ENCODE data around the gene GABRB1. TPM values are rescaled to one million over a fixed set of nuclear protein-coding genes. Genes with fewer than 3 reads are reported as not detected.

GABRB1 gene
- polyA plus RNA-seq, 4 donors, result 0.18 to 0.78 TPM; not detected in 2

DNA sequence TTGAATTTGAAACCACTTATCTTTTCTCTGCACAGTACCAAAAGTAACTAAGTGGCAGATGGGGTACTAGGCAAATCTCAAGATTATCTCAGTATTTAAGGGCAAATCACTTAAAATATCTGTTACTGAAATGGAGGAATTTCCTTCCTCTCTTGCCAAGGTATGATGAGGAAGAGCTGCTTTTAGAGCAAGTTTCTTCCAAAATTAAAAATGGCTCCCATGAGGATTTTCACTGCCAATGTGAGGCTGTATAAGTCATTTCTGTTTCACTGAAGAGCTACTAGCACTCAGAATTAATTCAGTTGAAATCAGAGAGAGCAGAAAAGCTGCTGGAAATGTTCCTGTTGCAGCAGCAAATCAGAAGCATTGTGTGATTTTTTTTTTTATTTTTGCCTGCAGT lies 43.4 kb downstream of the GABRB1 start:
- Histone ChIP-seq H3K36me3 (ENCODE audit: control insufficient read depth in 3 of 3, insufficient read depth in 2 of 3, low read depth in 1 of 3, low read length in 3 of 3) (no peaks in the 10 kb centered on the region), H3K9me3 (ENCODE audit: control insufficient read depth in 2 of 2, insufficient read depth in 1 of 2, low read depth in 1 of 2, low read length in 1 of 2) (no peaks in the 10 kb centered on the region), H3K27me3 (ENCODE audit: control insufficient read depth in 3 of 3, insufficient read depth in 3 of 3, low read length in 3 of 3) (no peaks in the 10 kb centered on the region), H3K27ac (ENCODE audit: low read depth in 1 of 3, low read length in 2 of 3) (no peak overlapping the region), H3K4me3 (ENCODE audit: low read depth in 1 of 3, low read length in 3 of 3) (no peak overlapping the region), H3K4me1 (ENCODE audit: control insufficient read depth in 3 of 3, insufficient read depth in 2 of 3, low read depth in 1 of 3, low read length in 2 of 3) (no peaks in the 10 kb centered on the region)
- DNase-seq (no peak), FAIRE-seq (no peak)

DNA sequence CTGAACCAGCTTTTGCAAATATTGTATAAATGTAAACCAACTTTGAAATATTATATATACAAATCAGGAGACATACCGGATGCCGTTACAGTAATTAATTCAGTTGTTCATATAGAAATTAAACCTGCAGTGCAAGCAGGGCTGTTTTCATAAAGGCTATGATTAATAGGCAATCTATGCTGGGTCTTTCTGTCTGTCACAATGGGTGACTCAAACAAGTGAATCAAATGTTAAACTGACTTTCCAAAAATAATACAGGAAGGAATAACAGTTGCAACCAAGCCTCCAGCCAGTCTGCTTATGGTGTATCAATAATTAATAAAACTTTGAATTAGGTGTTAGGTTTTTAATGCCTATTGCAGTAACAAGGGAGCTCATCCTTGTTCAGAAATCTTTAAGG lies 43.9 kb downstream of the GABRB1 start:
- DNase-seq (no peak), FAIRE-seq (no peak)
- no peaks in the 10 kb centered on the region for H3K27me3 ChIP-seq (ENCODE audit: control insufficient read depth in 3 of 3, insufficient read depth in 3 of 3, low read length in 3 of 3)
- no peaks in the 10 kb centered on the region for H3K36me3 ChIP-seq (ENCODE audit: control insufficient read depth in 3 of 3, insufficient read depth in 2 of 3, low read depth in 1 of 3, low read length in 3 of 3)
- no peak overlapping the region for H3K4me3 ChIP-seq (ENCODE audit: low read depth in 1 of 3, low read length in 3 of 3)
- no peak overlapping the region for H3K27ac ChIP-seq (ENCODE audit: low read depth in 1 of 3, low read length in 2 of 3)
- WGBS, 3 donors, result 84 to 93% (median 87%) methylated on average over 2 of the region's 2 CpGs
- H3K9me3 ChIP-seq (ENCODE audit: control insufficient read depth in 2 of 2, insufficient read depth in 1 of 2, low read depth in 1 of 2, low read length in 1 of 2), result no peaks in the 10 kb centered on the region
- H3K4me1 ChIP-seq (ENCODE audit: control insufficient read depth in 3 of 3, insufficient read depth in 2 of 3, low read depth in 1 of 3, low read length in 2 of 3), result no peaks in the 10 kb centered on the region

DNA sequence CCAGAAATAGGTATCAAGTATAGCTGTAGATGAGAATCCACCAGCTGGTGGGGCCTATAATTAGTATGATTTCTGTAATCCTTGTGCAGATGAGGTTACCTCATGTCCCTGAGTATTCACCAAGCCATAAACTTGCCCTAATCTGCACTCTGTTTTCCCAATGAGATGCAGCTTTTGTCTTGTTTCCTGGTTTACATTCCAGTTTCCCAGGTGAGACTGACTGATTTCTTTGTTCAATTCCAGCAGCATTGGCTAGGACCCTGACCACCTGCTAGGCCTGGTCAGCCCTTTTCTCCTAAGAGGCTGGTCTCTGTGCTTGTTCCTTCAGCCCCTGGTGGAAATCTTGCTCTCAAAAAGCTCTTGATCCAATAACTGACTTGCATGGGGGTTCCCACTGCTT lies 44.6 kb downstream of the GABRB1 start:
- Histone ChIP-seq H3K36me3 (ENCODE audit: control insufficient read depth in 3 of 3, insufficient read depth in 2 of 3, low read depth in 1 of 3, low read length in 3 of 3) (no peaks in the 10 kb centered on the region), H3K9me3 (ENCODE audit: control insufficient read depth in 2 of 2, insufficient read depth in 1 of 2, low read depth in 1 of 2, low read length in 1 of 2) (no peaks in the 10 kb centered on the region), H3K4me3 (ENCODE audit: low read depth in 1 of 3, low read length in 3 of 3) (no peak overlapping the region), H3K27me3 (ENCODE audit: control insufficient read depth in 3 of 3, insufficient read depth in 3 of 3, low read length in 3 of 3) (no peaks in the 10 kb centered on the region), H3K27ac (ENCODE audit: low read depth in 1 of 3, low read length in 2 of 3) (no peak overlapping the region), H3K4me1 (ENCODE audit: control insufficient read depth in 3 of 3, insufficient read depth in 2 of 3, low read depth in 1 of 3, low read length in 2 of 3) (no peaks in the 10 kb centered on the region)
- FAIRE-seq (no peak), DNase-seq (no peak)

DNA sequence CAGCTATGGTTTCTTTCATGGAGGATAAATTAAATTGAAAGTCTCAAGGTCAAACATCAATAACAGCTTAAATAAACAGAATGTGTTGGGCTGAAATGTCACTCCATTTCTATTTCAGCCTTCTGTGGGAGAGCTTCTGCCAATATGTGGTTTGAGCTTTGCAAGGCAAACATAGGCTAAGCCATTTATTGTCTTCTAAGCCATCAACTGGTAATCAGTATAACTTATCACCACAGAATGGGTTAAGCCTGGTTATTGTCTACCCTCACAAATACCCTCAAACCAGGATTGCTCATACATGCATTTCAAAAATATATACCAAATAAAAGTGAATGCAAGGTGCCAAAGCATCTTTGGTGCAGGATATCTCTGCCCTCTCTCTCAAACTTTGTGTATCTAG lies 52.7 kb downstream of the GABRB1 start:
- Histone ChIP-seq H3K4me1 (ENCODE audit: control insufficient read depth in 3 of 3, insufficient read depth in 2 of 3, low read depth in 1 of 3, low read length in 2 of 3) (no peaks in the 10 kb centered on the region), H3K36me3 (ENCODE audit: control insufficient read depth in 3 of 3, insufficient read depth in 2 of 3, low read depth in 1 of 3, low read length in 3 of 3) (no peaks in the 10 kb centered on the region), H3K4me3 (ENCODE audit: low read depth in 1 of 3, low read length in 3 of 3) (no peak overlapping the region), H3K27ac (ENCODE audit: low read depth in 1 of 3, low read length in 2 of 3) (no peak overlapping the region), H3K9me3 (ENCODE audit: control insufficient read depth in 2 of 2, insufficient read depth in 1 of 2, low read depth in 1 of 2, low read length in 1 of 2) (no peaks in the 10 kb centered on the region), H3K27me3 (ENCODE audit: control insufficient read depth in 3 of 3, insufficient read depth in 3 of 3, low read length in 3 of 3) (peaks cover 0 to 2% (median 0%) of the 10 kb centered on the region in 3 donors)
- no peak for FAIRE-seq
- DNase-seq, result no peak

DNA sequence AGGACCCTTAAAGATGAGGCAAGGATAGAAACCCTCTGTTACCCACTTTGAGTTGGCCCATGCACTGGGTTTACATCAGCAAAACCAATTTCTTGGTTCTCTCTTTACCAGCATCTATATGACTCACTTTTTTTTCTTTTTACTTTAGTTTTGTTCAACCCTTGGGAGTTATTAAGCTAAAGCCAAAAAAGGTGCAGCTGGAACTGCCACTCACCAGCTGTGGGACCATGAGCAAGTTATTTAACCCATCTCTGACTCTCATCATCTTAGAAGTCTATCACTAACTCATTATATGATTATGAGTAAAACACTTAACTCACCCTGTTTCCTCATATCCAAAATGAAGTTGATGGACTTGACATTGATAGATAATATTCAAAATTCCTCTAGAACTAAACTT lies 53.4 kb downstream of the GABRB1 start:
- peaks cover 0 to 2% (median 0%) of the 10 kb centered on the region in 3 donors for H3K27me3 ChIP-seq (ENCODE audit: control insufficient read depth in 3 of 3, insufficient read depth in 3 of 3, low read length in 3 of 3)
- no peak overlapping the region for H3K27ac ChIP-seq (ENCODE audit: low read depth in 1 of 3, low read length in 2 of 3)
- H3K9me3 ChIP-seq (ENCODE audit: control insufficient read depth in 2 of 2, insufficient read depth in 1 of 2, low read depth in 1 of 2, low read length in 1 of 2), result no peaks in the 10 kb centered on the region
- no peak for DNase-seq
- no peaks in the 10 kb centered on the region for H3K36me3 ChIP-seq (ENCODE audit: control insufficient read depth in 3 of 3, insufficient read depth in 2 of 3, low read depth in 1 of 3, low read length in 3 of 3)
- FAIRE-seq, result no peak
- no peaks in the 10 kb centered on the region for H3K4me1 ChIP-seq (ENCODE audit: control insufficient read depth in 3 of 3, insufficient read depth in 2 of 3, low read depth in 1 of 3, low read length in 2 of 3)
- H3K4me3 ChIP-seq (ENCODE audit: low read depth in 1 of 3, low read length in 3 of 3), result no peak overlapping the region

DNA sequence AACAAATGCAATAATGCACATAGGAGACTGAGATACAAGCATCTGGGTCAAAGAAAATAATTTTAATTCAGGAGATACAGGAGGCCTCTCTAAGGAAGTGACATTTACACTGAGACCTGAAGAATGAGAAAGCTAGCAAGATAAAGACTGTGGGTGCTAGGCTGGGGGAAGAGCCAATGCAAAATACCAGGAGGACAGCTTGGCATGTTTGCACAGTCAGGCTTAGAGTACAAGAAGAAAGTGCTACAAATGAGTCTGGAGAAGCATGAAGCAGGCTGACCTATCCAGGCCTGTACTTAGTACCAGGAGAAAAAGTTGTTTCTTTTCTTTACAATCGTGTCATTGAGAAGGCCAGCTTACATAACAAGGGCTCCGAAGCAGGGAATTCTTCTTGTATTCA lies 56.9 kb downstream of the GABRB1 start:
- no peaks in the 10 kb centered on the region for H3K9me3 ChIP-seq (ENCODE audit: control insufficient read depth in 2 of 2, insufficient read depth in 1 of 2, low read depth in 1 of 2, low read length in 1 of 2)
- no peak for FAIRE-seq
- no peak overlapping the region for H3K4me3 ChIP-seq (ENCODE audit: low read depth in 1 of 3, low read length in 3 of 3)
- DNase-seq, result no peak
- no peaks in the 10 kb centered on the region for H3K4me1 ChIP-seq (ENCODE audit: control insufficient read depth in 3 of 3, insufficient read depth in 2 of 3, low read depth in 1 of 3, low read length in 2 of 3)
- no peaks in the 10 kb centered on the region for H3K36me3 ChIP-seq (ENCODE audit: control insufficient read depth in 3 of 3, insufficient read depth in 2 of 3, low read depth in 1 of 3, low read length in 3 of 3)
- H3K27ac ChIP-seq (ENCODE audit: low read depth in 1 of 3, low read length in 2 of 3), result no peak overlapping the region
- H3K27me3 ChIP-seq (ENCODE audit: control insufficient read depth in 3 of 3, insufficient read depth in 3 of 3, low read length in 3 of 3), result peaks cover 0 to 2% (median 0%) of the 10 kb centered on the region in 3 donors
- 71 to 82% (median 77%) methylated on average over 2 of the region's 2 CpGs for WGBS, 3 donors

DNA sequence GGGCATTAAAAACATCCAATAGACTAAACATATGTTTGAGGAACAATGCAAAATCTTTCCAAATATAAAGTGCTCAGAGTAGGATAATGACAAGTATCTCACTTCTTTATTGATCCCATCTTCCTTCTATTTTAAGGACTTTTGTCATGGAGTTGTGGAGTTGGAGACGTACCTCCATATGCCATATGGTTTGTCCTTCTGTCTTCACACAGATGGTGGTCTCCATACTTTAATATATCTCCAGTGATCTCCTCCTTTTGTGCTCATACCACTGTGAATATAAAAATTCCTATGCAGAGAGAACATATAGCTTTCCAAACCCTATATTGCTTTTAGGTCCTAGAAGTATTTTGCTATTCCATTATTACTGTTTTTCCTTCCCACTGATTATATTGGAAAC lies 64.5 kb downstream of the GABRB1 start:
- Histone ChIP-seq H3K36me3 (ENCODE audit: control insufficient read depth in 3 of 3, insufficient read depth in 2 of 3, low read depth in 1 of 3, low read length in 3 of 3) (no peaks in the 10 kb centered on the region), H3K4me1 (ENCODE audit: control insufficient read depth in 3 of 3, insufficient read depth in 2 of 3, low read depth in 1 of 3, low read length in 2 of 3) (no peaks in the 10 kb centered on the region), H3K27me3 (ENCODE audit: control insufficient read depth in 3 of 3, insufficient read depth in 3 of 3, low read length in 3 of 3) (no peaks in the 10 kb centered on the region), H3K27ac (ENCODE audit: low read depth in 1 of 3, low read length in 2 of 3) (no peak overlapping the region), H3K9me3 (ENCODE audit: control insufficient read depth in 2 of 2, insufficient read depth in 1 of 2, low read depth in 1 of 2, low read length in 1 of 2) (no peaks in the 10 kb centered on the region), H3K4me3 (ENCODE audit: low read depth in 1 of 3, low read length in 3 of 3) (no peak overlapping the region)
- FAIRE-seq (no peak), DNase-seq (no peak)
- 77 to 88% (median 81%) methylated on average over 1 of the region's 1 CpG for WGBS, 3 donors

DNA sequence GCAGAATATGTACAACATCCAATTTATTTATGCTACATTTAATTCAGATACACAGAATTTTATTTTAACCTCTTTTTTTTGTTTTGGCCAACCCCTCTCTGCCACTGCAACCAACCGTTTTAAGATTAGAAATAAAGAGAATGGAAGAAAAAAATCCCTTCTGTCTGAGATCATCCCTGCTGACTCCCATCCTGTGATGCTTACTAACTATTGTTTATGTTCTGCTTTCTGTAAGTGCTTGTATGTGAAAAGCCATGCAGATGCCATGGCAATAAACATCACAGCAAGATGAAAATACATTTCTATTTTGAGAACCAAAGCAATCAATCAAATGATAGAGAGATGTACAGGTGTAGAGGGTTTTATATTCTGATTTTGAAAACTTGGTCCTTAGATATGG lies 70.1 kb downstream of the GABRB1 start:
- H3K27me3 ChIP-seq (ENCODE audit: control insufficient read depth in 3 of 3, insufficient read depth in 3 of 3, low read length in 3 of 3), result no peaks in the 10 kb centered on the region
- no peak overlapping the region for H3K27ac ChIP-seq (ENCODE audit: low read depth in 1 of 3, low read length in 2 of 3)
- DNase-seq (no peak), FAIRE-seq (no peak)
- H3K4me3 ChIP-seq (ENCODE audit: low read depth in 1 of 3, low read length in 3 of 3), result no peak overlapping the region
- H3K9me3 ChIP-seq (ENCODE audit: control insufficient read depth in 2 of 2, insufficient read depth in 1 of 2, low read depth in 1 of 2, low read length in 1 of 2), result no peaks in the 10 kb centered on the region
- WGBS, 3 donors, result 41 to 68% (median 59%) methylated on average over 1 of the region's 1 CpG
- H3K36me3 ChIP-seq (ENCODE audit: control insufficient read depth in 3 of 3, insufficient read depth in 2 of 3, low read depth in 1 of 3, low read length in 3 of 3), result no peaks in the 10 kb centered on the region
- no peaks in the 10 kb centered on the region for H3K4me1 ChIP-seq (ENCODE audit: control insufficient read depth in 3 of 3, insufficient read depth in 2 of 3, low read depth in 1 of 3, low read length in 2 of 3)

DNA sequence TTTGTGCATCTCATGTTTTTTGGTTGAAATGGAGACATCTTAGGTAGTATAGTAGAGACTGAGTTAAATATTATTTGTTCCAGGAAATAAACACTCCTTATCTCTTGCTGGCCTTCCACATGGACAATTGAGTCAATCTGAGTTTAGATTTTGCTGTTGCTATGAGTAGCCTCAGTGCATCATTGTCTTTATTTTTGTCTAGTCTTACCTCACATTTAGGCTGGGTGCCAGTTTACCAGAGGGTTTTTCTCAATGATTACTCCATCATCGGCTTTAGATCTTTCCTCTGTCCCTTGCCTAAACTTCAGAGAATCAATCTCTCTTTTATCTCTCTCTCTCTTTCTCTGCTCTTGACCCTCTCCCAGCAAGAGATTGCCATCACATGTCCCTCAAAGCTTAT lies 73.6 kb downstream of the GABRB1 start:
- FAIRE-seq (no peak), DNase-seq (no peak)
- Histone ChIP-seq H3K27ac (ENCODE audit: low read depth in 1 of 3, low read length in 2 of 3) (no peak overlapping the region), H3K27me3 (ENCODE audit: control insufficient read depth in 3 of 3, insufficient read depth in 3 of 3, low read length in 3 of 3) (no peaks in the 10 kb centered on the region), H3K4me1 (ENCODE audit: control insufficient read depth in 3 of 3, insufficient read depth in 2 of 3, low read depth in 1 of 3, low read length in 2 of 3) (no peaks in the 10 kb centered on the region), H3K4me3 (ENCODE audit: low read depth in 1 of 3, low read length in 3 of 3) (no peak overlapping the region), H3K36me3 (ENCODE audit: control insufficient read depth in 3 of 3, insufficient read depth in 2 of 3, low read depth in 1 of 3, low read length in 3 of 3) (no peaks in the 10 kb centered on the region), H3K9me3 (ENCODE audit: control insufficient read depth in 2 of 2, insufficient read depth in 1 of 2, low read depth in 1 of 2, low read length in 1 of 2) (no peaks in the 10 kb centered on the region)
- WGBS, 3 donors, result 81 to 88% (median 88%) methylated on average over 1 of the region's 1 CpG
